T-cell (primary cell): ENCODE results near the gene CUL1. TPM values are rescaled to one million over a fixed set of nuclear protein-coding genes. Genes with fewer than 3 reads are reported as not detected.

Experiments used
- ATAC-seq, 4 experiments: fragments of 200-7000 bp in 3 of 4; fragments of 150-1000 bp in 1 of 4; cut with Tn5 transposase; replicated peaks in 1 of 4; 1 replicate in 3 of 4; 2 replicates in 1 of 4; pipeline ENCODE4 v1.10.0; 2021; ENCODE audit warnings: moderate library complexity in 3 of 4, mild to moderate bottlenecking in 2 of 4, moderate number of reproducible peaks in 1 of 4
- CTCF ChIA-PET, 2 donors: fragments of 300-600 bp; sonication (Branson Sonifier 250); formaldehyde crosslinking; loops; one replicate each; lab custom pipeline; 2022; ENCODE audit warnings: antibody characterized with exemption in 2 of 2; lab: Charles Lee
- POLR2A ChIA-PET, 2 donors: fragments of 300-600 bp; sonication (Branson Sonifier 250); formaldehyde crosslinking; loops; one replicate each; lab custom pipeline; 2022; ENCODE audit warnings: antibody characterized with exemption in 2 of 2; lab: Charles Lee
- DNase-seq, 35 experiments: peaks; one replicate each; pipeline versions ENCODE4 v3.0.0 to v3.0.0-alpha.2; 2013 to 2023
- H3K27ac ChIP-seq: one replicate; pipeline ENCODE4 v1.5.1; 2013; ENCODE audit warnings: low read length
- H3K27me3 ChIP-seq, 2 experiments: replicated peaks in 1 of 2; 1 replicate in 1 of 2; 2 replicates in 1 of 2; pipeline versions ENCODE4 v1.6.1 to v1.7.0; 2013; ENCODE audit warnings: low read length in 1 of 2, mixed read lengths in 1 of 2; ENCODE audit not compliant: control insufficient read depth in 2 of 2, insufficient read depth in 2 of 2; ENCODE audit errors: extremely low read depth in 1 of 2
- H3K36me3 ChIP-seq, 2 donors: 1 replicate in 1 of 2; 2 replicates in 1 of 2; pipeline versions ENCODE4 v1.6.1 to v1.7.0; 2013; ENCODE audit warnings: low read length in 1 of 2; ENCODE audit not compliant: control insufficient read depth in 2 of 2, insufficient read depth in 1 of 2; ENCODE audit errors: extremely low read depth in 1 of 2
- H3K4me1 ChIP-seq, 2 experiments: 1 replicate in 1 of 2; 2 replicates in 1 of 2; pipeline versions ENCODE4 v1.6.1 to v1.7.0; 2013; ENCODE audit warnings: low read length in 2 of 2, mixed read lengths in 1 of 2; ENCODE audit not compliant: insufficient read depth in 2 of 2, control insufficient read depth in 1 of 2; ENCODE audit errors: extremely low read depth in 1 of 2
- H3K4me3 ChIP-seq, 2 donors: 1 replicate in 1 of 2; 2 replicates in 1 of 2; pipeline versions ENCODE4 v1.5.1 to v1.7.0; 2013; ENCODE audit warnings: mild to moderate bottlenecking in 2 of 2, low read length in 1 of 2, moderate library complexity in 1 of 2; ENCODE audit not compliant: control insufficient read depth in 1 of 2; ENCODE audit errors: extremely low read depth in 1 of 2
- H3K9me3 ChIP-seq: 2 replicates; pipeline ENCODE4 v1.7.0; 2013
- H3K27ac Mint-ChIP-seq, 2 donors: one replicate each; pipeline ENCODE4 v1.8.0; 2020 to 2021; ENCODE audit warnings: mild to moderate bottlenecking in 2 of 2, mixed read lengths in 2 of 2
- H3K27me3 Mint-ChIP-seq, 2 donors: one replicate each; pipeline ENCODE4 v1.8.0; 2021 to 2022; ENCODE audit warnings: mixed read lengths in 2 of 2
- H3K36me3 Mint-ChIP-seq: one replicate; pipeline ENCODE4 v1.8.0; 2021; ENCODE audit warnings: mixed read lengths
- H3K4me1 Mint-ChIP-seq, 3 donors: one replicate each; pipeline ENCODE4 v1.8.0; 2020 to 2022; ENCODE audit warnings: mixed read lengths in 3 of 3, mild to moderate bottlenecking in 1 of 3
- H3K4me3 Mint-ChIP-seq, 3 donors: one replicate each; pipeline ENCODE4 v1.8.0; 2020 to 2022; ENCODE audit warnings: mild to moderate bottlenecking in 3 of 3, mixed read lengths in 3 of 3, moderate library complexity in 3 of 3
- H3K9me3 Mint-ChIP-seq, 3 donors: one replicate each; pipeline ENCODE4 v1.8.0; 2020 to 2022; ENCODE audit warnings: mixed read lengths in 3 of 3
- WGBS: methylation state at CpG from one replicate; pipeline ENCODE4 v1.1.5; 2013; ENCODE audit warnings: missing lambda C conversion rate; ENCODE audit not compliant: insufficient coverage; 5-methylcytosine and 5-hydroxymethylcytosine counted together
- total RNA-seq, 35 experiments: library from RNA in 6 of 35; stranded (reverse) in 6 of 35; fragments of 120-200 nt in 1 of 35; gene quantifications; one replicate each; pipeline versions ENCODE4 v1.2.1 to v1.2.4 and lab custom pipeline; 2013 to 2026

CUL1 gene
- total RNA-seq, 5 donors from 2014 or later (not counting 1 experiment from before 2014, with no cell fraction given): 42.3 to 53.7 (median 49.9) TPM

DNA sequence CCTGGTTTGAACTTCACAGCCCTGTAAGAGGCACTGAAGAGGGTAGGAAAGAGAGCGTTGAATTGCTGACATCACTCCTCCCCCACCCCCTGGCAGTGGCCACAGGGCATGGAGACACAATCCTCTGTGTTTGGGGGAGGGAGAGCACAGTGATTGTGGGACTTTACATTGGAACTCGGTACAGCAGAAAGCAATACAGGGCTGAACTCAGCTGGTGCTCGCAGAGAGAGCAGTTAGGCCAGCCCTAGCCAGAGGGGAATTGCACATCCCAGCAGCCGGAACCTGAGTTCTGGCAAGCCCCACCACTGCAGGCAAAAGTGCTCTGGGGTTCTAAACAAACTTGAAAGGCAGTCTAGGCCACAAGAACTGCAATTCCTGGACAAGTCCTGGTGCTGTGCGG is 24.0 kb upstream of the CUL1 start:
- peaks cover 0 to 2% of the 10 kb centered on the region in 2 donors for H3K27me3 Mint-ChIP-seq
- peaks cover 4% of the 10 kb centered on the region for H3K36me3 Mint-ChIP-seq
- peaks cover 0 to 9% (median 6%) of the 10 kb centered on the region in 3 donors for H3K9me3 Mint-ChIP-seq
- ATAC-seq (no peak), DNase-seq (no peak)
- H3K4me1 Mint-ChIP-seq: peaks cover 0 to 2% (median 0%) of the 10 kb centered on the region in 3 donors
- Histone ChIP-seq H3K4me3 (no peak overlapping the region), H3K36me3 (no peaks in the 10 kb centered on the region), H3K27ac (no peak overlapping the region), H3K4me1 (peaks cover 0 to 3% of the 10 kb centered on the region in 2 experiments), H3K9me3 (no peaks in the 10 kb centered on the region), H3K27me3 (peaks cover 0 to 20% of the 10 kb centered on the region in 2 experiments)
- WGBS: 96% methylated on average over 4 of the region's 5 CpGs
- ChIA-PET CTCF (no interaction called here), POLR2A (no interaction called here)
- H3K4me3 Mint-ChIP-seq: no peak overlapping the region
- H3K27ac Mint-ChIP-seq: no peak overlapping the region

DNA sequence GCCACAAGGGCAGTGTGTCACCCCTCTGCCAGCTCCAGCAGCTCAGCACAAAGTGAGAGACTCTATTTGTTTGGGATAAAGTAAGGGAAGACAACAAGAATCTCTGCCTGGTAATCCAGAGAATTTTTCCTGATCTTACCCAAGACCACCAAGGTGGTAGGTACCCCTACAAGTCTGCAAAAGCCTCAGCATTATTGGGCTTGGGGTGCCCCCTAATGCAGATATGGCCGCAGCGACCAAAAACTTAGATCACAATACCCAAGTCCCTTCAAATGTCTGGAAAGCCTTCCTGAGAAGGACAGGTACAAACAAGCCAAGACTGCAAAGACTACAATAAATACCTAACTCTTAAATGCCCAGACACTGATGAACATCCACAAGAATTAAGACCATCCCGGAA is 22.4 kb upstream of the CUL1 start:
- CTCF ChIA-PET: no interaction called here
- no peaks in the 10 kb centered on the region for H3K4me1 Mint-ChIP-seq

DNA sequence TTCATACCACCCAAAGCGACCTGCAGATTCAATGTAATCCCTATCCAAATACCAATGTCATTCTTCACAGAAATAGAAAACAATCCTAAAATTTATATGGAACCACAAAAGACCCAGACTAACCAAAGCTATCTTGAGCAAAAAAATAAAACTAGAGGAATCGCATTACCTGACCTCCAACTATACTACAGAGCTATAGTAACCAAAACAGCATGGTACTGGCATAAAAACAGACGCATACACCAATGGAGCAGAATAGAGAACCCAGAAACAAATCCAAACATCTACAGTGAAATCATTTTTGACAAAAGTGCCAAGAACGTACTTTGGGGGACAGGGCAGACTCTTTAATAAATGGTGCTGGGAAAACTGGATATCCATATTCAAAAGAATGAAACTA is 16.9 kb upstream of the CUL1 start:
- Histone ChIP-seq H3K27ac (no peak overlapping the region), H3K36me3 (no peaks in the 10 kb centered on the region), H3K4me1 (no peaks in the 10 kb centered on the region), H3K4me3 (no peak overlapping the region), H3K27me3 (peaks cover 0 to 7% of the 10 kb centered on the region in 2 experiments), H3K9me3 (no peaks in the 10 kb centered on the region)
- 100% methylated on average over 1 of the region's 4 CpGs for WGBS
- Mint-ChIP-seq H3K4me3 (no peak overlapping the region), H3K9me3 (peaks cover 2 to 9% (median 3%) of the 10 kb centered on the region in 3 donors), H3K27ac (no peak overlapping the region), H3K4me1 (no peaks in the 10 kb centered on the region), H3K27me3 (peaks cover 0 to 2% of the 10 kb centered on the region in 2 donors), H3K36me3 (no peaks in the 10 kb centered on the region)
- POLR2A ChIA-PET: no interaction called here
- ATAC-seq: no peak
- CTCF ChIA-PET: no interaction called here
- no peak for DNase-seq

More for the DNA sequence above, 22.4 kb upstream of the CUL1 start:
- Histone ChIP-seq H3K36me3 (no peaks in the 10 kb centered on the region), H3K4me3 (no peak overlapping the region), H3K9me3 (no peaks in the 10 kb centered on the region), H3K27ac (no peak overlapping the region), H3K27me3 (peaks cover 0 to 20% of the 10 kb centered on the region in 2 experiments), H3K4me1 (no peaks in the 10 kb centered on the region)
- Mint-ChIP-seq H3K36me3 (peaks cover 4% of the 10 kb centered on the region), H3K9me3 (peaks cover 3 to 12% (median 6%) of the 10 kb centered on the region in 3 donors), H3K27ac (no peak overlapping the region), H3K27me3 (peaks cover 0 to 2% of the 10 kb centered on the region in 2 donors), H3K4me3 (no peak overlapping the region)
- POLR2A ChIA-PET: interaction anchor here in 1 of 2 donors (0.5 kb wide), 1 partner anchor 135 kb away, joined by 7 read pairs; no protein-coding TSS in a partner anchor
- 96% methylated on average over 3 of the region's 3 CpGs for WGBS
- DNase-seq (no peak), ATAC-seq (no peak)

GRCh38 chr7:148684289-148684830 is 14.3 kb upstream of the CUL1 start:
- no peaks in the 10 kb centered on the region for H3K36me3 ChIP-seq
- Mint-ChIP-seq H3K27ac (no peak overlapping the region), H3K4me1 (no peaks in the 10 kb centered on the region), H3K9me3 (peaks cover 2 to 9% (median 3%) of the 10 kb centered on the region in 3 donors), H3K27me3 (no peaks in the 10 kb centered on the region), H3K4me3 (no peak overlapping the region), H3K36me3 (no peaks in the 10 kb centered on the region)
- 90% methylated on average over 10 of the region's 13 CpGs for WGBS
- CTCF ChIA-PET: no interaction called here
- DNase-seq (no peak), ATAC-seq (no peak)
- no peak overlapping the region for H3K27ac ChIP-seq
- H3K4me1 ChIP-seq: no peaks in the 10 kb centered on the region
- H3K9me3 ChIP-seq: no peaks in the 10 kb centered on the region
- no peak overlapping the region for H3K4me3 ChIP-seq
- H3K27me3 ChIP-seq: peaks cover 0 to 4% of the 10 kb centered on the region in 2 experiments
- POLR2A ChIA-PET: no interaction called here

- ATAC-seq (no peak), DNase-seq (no peak)
- 83% methylated on average over 4 of the region's 6 CpGs for WGBS
- POLR2A ChIA-PET: interaction anchor here in 1 of 2 donors (0.6 kb wide), 1 partner anchor 12 kb away, joined by 3 read pairs; the partner anchor contains the start of gene CUL1
- CTCF ChIA-PET: no interaction called here
- H3K4me3 ChIP-seq: no peak overlapping the region
- no peak overlapping the region for H3K27ac Mint-ChIP-seq
- H3K27ac ChIP-seq: no peak overlapping the region
- no peak overlapping the region for H3K4me3 Mint-ChIP-seq
- H3K4me1 Mint-ChIP-seq: no peaks in the 10 kb centered on the region
- peaks cover 0 to 4% of the 10 kb centered on the region in 2 experiments for H3K27me3 ChIP-seq
- H3K36me3 ChIP-seq: no peaks in the 10 kb centered on the region
- no peaks in the 10 kb centered on the region for H3K4me1 ChIP-seq
- H3K36me3 Mint-ChIP-seq: no peaks in the 10 kb centered on the region
- peaks cover 0 to 5% (median 2%) of the 10 kb centered on the region in 3 donors for H3K9me3 Mint-ChIP-seq
- H3K27me3 Mint-ChIP-seq: no peaks in the 10 kb centered on the region
- H3K9me3 ChIP-seq: no peaks in the 10 kb centered on the region
These were observed 12.3 kb upstream of the CUL1 start for GRCh38 chr7:148686312-148686937.

GRCh38 chr7:148687555-148687954 is 11.1 kb upstream of the CUL1 start:
- ATAC-seq (no peak), DNase-seq (no peak)
- H3K27ac ChIP-seq: no peak overlapping the region
- CTCF ChIA-PET: no interaction called here
- peaks cover 0 to 4% of the 10 kb centered on the region in 2 experiments for H3K27me3 ChIP-seq
- H3K9me3 ChIP-seq: no peaks in the 10 kb centered on the region
- no peak overlapping the region for H3K4me3 Mint-ChIP-seq
- no peaks in the 10 kb centered on the region for H3K9me3 Mint-ChIP-seq
- no peaks in the 10 kb centered on the region for H3K36me3 Mint-ChIP-seq
- no peak overlapping the region for H3K27ac Mint-ChIP-seq
- WGBS: 100% methylated on average over 1 of the region's 2 CpGs
- POLR2A ChIA-PET: no interaction called here
- no peaks in the 10 kb centered on the region for H3K4me1 Mint-ChIP-seq
- H3K4me3 ChIP-seq: no peak overlapping the region
- H3K27me3 Mint-ChIP-seq: no peaks in the 10 kb centered on the region
- H3K36me3 ChIP-seq: no peaks in the 10 kb centered on the region
- no peaks in the 10 kb centered on the region for H3K4me1 ChIP-seq
